ENCODE measurements around the gene CDHR5.

CDHR5 gene

DNA sequence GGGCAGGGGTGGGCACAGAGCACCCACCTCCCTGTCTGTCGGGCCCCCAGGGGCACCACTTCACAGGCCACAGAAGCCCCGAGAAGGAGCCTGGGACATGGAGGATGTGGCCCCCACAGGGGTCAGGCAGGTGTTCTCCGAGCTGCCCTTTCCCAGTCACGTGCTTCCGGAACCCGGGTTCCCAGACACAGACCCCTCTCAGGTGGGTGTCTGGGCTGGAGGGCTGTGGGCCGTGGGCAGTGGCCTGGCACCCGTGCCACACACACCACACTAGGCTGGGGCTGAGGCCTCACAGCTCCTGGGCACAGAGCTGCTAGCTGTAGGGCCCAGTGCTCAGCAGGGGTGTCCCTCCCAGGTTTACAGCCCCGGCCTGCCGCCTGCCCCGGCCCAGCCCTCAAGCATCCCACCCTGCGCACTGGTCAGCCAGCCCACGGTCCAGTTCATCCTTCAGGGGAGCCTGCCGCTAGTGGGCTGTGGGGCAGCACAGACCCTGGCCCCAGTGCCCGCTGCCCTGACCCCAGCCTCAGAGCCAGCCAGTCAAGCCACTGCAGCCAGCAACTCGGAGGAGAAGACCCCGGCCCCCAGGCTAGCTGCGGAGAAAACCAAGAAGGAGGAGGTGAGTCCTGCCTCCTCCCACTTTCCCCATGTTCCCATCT is 14.5 kb downstream of the CDHR5 start:
- no peak for DNase-seq

DNA sequence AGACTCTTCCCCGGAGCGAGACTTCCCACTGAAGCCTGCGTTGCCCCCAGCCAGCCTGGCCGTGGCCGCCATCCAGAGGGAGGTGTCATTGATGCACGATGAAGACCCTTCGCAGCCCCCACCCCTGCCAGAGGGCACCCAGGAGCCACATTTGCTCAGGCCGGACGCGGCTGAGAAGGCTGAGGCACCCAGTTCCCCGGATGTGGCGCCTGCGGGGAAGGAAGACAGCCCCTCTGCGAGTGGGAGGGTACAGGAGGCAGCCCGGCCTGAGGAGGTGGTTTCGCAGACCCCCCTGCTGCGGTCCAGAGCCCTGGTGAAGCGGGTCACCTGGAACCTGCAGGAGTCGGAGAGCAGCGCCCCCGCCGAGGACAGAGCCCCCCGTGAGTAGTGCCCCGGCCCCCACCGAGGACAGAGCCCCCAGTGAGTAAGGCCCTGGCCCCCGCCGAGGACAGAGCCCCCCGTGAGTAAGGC is 15.4 kb downstream of the CDHR5 start:
- no peak for DNase-seq

DNA sequence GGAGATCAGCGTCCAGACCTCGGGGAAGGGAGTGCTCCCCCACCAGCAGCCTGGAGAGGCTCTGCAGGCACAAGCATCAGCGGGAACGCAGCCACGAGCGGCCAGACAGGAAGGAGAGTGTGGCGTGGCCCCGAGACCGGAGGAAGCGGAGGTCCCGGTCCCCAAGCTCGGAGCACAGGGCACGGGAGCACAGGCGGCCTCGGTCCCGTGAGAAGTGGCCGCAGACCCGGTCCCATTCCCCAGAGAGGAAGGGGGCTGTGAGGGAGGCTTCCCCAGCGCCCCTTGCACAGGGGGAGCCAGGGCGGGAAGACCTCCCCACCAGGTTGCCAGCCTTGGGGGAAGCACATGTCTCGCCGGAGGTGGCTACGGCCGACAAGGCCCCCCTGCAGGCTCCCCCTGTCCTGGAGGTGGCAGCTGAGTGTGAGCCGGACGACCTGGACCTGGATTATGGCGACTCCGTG is 15.9 kb downstream of the CDHR5 start:
- DNase-seq, result no peak

DNA sequence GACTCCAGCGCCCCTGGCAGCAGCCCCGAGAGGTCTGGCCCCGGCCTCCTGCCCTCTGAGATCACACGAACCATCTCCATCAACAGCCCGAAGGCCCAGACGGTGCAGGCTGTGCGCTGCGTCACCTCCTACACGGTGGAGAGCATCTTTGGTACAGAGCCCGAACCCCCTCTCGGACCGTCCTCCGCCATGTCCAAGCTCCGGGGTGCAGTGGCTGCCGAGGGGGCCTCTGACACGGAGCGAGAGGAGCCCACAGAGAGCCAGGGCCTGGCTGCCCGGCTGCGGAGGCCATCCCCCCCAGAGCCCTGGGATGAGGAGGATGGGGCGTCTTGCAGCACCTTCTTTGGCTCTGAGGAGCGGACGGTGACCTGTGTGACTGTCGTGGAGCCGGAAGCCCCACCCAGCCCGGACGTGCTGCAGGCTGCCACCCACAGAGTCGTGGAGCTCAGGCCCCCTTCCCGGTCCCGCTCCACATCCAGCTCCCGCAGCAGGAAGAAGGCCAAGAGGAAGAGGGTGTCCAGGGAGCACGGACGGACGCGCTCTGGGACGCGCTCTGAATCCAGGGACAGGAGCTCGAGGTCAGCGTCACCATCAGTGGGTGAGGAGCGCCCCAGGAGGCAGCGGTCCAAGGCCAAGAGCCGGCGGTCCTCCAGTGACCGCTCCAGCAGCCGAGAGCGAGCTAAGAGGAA is 16.6 kb downstream of the CDHR5 start:
- DNase-seq, result no peak

DNA sequence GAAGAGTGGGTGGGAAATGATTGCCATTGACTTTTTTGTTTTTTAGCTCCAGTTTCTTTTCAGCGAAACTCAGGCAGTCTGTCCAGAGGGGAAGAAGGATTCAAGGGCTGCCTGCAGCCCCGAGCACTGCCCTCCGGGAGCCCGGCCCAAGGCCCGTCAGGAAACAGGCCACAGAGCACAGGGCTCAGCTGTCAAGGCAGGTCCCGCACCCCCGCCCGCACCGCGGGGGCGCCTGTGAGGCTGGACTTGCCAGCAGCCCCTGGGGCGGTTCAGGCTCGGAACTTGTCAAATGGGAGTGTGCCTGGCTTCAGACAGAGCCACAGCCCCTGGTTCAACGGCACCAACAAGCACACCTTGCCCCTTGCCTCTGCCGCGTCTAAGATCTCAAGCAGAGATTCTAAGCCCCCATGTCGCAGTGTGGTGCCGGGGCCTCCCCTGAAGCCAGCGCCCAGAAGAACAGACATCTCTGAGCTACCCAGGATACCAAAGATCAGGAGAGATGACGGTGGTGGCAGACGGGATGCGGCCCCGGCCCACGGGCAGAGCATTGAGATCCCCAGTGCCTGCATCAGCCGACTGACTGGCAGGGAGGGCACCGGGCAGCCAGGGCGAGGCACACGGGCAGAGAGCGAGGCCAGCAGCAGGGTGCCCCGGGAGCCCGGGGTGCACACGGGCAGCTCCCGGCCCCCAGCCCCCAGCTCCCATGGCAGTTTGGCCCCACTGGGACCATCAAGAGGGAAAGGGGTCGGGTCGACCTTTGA is 17.6 kb downstream of the CDHR5 start:
- DNase-seq, result no peak

DNA sequence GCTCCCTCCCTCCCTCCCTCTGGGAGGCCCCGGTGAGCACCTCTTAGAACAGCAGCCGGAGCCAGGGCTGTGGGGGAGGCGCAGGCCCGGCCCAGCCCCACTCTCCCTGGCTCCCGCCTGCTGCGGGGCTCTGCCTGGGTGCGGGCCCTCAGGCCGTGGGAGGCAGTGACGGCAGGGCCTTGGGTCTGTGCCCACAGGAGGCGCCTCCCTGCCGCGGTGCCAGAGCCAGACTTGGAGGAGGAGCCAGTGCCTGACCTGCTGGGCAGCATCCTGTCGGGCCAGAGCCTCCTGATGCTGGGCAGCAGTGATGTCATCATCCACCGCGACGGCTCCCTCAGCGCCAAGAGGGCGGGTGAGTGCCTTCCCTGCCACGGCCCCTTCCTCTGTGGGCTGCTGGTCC is 18.5 kb downstream of the CDHR5 start:
- peak in 8 of 14 donors; percentile 8 to 90 (median 31) for DNase-seq

DNA sequence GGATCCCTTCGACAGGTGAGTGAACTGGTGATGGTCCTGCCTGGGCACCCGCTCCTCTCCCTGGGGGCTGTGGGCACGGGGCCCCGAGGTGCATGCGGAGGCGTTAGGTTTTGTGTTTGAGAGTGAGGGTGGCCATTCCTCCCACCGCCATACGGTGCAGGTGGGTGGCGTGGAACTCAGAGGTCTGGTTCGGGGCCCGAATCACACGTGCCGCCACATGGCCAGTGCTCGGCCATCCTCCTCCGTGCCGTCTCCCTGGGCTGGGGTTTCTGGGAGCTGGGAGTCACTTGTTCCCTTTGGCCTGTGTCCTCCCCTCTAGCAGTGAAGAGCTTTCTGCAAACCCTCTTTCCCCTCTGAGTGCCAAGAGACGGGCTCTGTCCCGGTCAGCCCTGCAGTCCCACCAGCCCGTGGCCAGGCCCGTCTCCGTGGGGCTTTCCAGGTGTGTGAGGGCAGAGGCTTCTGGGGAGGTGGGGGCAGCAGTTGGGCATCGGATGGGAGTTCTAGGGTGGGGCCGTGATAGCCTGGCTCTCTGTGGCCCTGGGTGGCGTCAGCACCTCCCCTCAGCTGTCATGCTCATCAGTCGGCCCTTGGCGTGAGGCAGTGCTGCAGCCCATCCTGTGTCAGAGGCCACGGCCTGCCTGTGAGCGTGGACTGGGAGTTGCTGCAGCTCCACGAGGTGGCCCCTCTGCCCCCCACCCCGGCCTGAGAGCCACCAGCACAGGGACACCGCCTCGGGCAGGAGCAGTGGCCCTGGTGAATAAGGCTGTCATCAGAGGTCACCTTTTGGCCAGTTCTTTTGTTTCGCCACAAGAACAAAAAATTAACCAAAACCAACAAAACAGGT is 19.2 kb downstream of the CDHR5 start:
- DNase-seq, result no peak

DNA sequence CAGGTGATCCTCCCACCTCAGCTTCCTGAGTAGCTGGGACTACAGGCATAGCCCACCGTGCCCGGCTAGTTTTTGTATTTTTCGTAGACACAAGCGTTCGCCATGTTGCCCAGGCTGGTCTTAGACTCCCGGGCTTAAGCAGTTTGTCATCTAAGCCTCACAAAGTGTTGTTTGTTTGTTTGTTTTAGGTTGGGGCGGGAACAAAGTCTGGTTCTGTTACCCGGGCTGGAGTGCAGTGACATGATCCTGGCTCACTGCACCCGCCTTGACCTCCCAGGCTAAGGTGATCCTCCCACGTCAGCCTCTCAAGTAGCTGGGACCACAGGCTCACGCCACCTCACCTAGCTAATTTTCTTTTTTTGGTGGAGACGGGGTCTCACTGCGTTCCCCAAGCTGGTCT is 21.6 kb downstream of the CDHR5 start:
- no peak for DNase-seq

DNA sequence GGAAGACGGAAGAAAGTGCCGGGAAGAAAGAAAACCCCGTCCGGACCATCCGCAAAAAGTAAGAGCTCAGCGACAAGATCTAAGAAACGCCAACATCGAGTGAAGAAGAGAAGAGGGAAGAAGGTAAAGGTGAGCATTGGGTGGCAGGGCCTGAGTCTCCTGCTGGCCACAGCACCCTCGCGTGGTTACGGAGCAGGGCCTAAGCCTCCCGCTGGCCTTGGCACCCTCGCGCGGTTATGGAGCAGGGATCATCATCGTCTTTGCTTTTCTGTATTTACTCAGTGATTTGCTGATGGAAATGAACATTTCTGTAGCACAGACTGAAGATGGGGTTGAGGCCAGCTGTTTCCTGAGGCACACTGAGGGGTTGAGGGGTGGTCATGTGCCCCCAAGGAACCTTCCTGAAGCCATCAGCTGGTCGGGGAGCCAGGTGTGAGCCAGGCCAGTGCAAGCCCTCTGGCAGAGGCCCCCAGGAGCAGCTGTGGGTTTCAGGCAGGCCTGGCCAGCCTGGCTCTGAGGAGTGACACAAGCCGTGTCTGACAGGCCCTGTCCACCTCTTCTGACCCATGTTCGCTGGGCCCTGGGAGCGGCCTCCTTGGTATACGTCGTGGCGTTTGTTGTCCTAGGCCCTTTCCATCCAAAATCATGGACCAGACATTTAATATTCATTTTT is 23.0 kb downstream of the CDHR5 start:
- no peak for DNase-seq

DNA sequence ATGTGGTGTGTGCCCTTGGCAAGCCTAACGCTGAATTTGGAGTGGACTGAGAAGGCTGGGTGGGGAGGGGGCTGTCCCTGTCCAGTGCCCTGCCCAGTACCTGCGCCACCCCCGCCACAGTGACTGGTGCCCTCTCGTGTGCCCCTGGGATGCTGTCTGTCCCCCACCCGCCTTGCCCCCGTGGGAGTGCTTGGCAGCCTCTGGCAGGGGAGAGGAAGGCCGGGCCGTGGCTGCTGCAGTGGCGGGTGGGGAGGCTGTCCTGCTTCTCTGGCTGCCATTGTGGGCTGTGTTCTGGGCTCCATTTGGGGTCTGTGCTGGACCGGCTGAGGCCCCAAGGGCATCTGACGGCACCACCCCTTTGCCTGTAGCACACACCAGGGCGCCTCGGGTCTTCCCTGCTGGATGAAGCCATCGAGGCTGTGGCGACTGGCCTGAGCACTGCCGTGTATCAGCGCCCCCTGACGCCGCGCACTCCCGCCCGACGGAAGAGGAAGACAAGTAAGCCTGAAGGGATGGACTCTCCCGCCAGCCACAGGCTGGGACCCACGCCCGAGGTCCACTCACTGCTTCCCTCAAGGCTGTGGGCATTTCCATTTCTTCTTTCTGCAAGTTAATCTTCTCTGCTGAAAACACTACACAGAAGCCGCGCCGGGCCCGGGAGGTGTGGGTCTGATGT is 26.6 kb downstream of the CDHR5 start:
- no peak for DNase-seq

DNA sequence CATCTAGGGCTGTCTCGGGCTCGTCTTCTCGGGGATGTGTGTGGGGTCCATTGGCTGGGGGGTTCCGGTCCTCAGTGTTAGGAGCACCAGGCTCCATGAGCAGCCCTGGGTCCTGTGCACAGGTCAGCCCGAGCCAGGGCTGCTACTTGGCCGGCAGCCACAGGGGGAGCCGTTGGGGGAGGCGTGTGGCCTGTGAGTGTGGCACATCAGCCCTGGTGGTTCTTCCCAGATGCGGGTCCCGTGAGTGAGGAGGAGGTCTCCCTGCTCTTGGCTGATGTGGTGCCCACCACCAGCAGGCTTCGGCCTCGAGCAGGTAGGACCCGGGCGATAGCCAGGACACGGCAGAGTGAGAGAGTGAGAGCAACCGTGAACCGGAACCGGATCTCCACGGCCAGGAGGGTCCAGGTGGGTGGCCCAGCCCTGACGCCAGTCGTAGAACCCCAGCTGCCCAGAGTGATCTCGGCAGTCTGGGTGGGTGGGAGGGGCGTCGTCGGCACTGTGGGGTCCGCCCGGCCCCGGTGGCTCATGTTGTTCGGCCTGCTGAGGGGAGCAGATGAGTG is 27.5 kb downstream of the CDHR5 start:
- no peak for DNase-seq

DNA sequence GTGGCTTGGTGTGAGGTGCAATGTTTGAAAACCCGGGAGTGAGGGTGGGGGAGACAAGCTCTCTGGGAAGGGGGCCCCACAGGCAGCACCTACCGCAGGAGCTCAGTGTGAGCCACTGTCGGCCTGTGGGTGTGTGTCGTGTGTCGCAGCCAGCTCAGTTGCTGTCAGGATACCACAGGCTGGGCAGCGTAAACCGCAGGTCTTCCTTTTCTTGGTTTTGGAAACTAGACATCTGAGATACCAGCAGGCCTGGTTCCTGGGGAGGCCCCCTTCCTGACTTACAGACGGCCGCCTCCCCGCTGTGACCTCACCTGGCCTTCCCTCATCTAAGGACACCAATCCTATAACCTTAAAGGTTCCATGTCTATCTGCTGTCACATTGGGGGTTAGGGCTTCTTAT is 28.4 kb downstream of the CDHR5 start:
- no peak for DNase-seq

DNA sequence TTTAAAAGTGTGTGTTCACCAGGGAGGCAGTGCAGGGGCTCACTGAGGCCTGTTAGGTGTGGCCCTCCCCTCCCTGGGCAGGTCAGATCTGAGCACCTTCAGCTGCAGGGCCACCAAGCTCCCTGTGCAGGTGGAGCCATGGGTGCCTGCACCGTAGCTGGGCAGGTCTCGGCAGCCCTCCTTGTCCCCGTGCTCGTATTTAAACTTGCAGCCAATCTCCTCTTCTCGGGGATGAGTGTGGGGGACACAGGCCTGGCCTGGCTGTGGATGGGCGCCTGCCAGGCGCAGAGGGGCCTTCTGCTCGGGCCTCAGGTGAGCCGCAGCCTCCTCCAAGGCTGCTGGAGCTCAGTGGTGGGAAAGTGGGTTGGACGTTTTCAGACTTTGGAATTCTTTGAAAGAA is 29.4 kb downstream of the CDHR5 start:
- no peak for DNase-seq

DNA sequence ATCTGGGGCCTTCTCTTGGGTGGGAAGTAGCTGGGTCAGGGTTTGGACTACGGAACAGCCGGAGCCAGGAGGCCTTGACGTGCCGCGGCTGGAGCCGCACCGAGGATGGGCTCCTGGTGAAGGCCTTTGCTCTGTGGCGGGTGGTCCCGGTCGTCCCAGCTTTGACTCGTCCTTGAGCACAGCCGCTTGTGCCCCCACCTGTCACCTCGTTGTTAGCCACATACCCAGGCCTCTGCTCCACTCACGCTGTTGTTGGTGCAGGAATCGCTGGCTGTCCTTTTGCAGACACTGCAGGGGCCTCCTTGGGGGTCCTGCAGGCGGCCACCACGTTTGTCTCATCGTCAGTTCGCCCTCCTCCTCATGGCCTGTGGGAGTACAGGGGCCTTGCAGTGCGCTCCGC is 31.4 kb downstream of the CDHR5 start:
- no peak for DNase-seq

DNA sequence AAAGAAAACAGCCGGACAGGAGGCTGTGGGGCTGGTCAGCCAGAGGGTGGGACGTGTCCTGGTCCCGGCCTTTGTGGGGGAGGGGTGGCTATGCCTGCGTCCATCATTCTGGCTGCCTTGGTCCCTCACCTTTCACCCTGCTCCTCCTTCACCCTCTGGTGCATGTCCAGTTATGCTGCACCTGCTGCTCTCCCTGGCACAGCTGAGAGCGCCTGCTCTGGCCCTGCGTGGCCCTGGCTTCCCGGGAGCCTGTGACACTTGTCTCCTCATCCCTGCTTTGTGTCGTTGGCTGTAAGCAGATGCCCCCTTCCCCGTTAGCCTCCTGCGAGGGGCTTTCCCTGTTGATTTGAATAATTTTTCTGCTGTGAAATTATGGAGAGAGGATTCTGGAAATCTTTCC is 31.8 kb downstream of the CDHR5 start:
- no peak for DNase-seq

DNA sequence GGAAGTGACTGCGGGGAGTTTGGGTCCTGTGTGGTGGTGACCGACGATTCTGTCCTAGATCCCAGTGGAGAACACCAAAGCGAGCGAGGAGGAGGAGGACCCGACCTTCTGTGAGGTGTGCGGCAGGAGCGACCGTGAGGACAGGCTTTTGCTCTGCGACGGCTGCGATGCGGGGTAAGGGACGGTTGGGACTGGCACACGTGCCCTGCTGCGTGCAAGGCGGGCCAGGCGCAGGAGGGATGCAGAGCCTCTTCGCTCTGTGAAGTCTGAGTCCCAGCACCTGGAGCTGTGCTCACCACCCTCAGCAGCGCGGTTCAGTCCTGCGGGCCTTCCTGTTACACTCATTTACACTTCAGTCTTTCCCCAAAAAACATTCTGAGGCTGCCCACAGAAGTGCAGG is 32.3 kb downstream of the CDHR5 start:
- no peak for DNase-seq

DNA sequence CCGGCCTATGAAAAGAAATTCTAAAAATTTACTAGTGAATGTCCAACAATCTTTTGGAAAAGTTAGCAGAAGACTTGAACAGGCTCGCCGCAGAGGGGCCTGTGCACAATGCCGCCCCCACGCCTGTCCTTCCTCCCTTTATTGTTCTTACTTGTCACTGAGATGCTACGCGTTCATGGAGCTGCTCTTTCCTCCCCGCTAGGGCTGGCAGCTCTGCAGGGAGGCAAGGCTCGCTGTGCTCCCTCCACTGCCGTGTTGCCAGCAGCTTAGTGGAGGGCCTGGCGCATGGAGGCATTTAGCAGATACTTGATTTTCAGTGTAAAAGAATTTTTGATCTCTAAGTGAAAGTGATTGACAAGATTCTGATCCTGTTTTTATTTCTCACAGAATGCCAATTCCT is 33.8 kb downstream of the CDHR5 start:
- peak in 1 of 14 donors; percentile 37 for DNase-seq

DNA sequence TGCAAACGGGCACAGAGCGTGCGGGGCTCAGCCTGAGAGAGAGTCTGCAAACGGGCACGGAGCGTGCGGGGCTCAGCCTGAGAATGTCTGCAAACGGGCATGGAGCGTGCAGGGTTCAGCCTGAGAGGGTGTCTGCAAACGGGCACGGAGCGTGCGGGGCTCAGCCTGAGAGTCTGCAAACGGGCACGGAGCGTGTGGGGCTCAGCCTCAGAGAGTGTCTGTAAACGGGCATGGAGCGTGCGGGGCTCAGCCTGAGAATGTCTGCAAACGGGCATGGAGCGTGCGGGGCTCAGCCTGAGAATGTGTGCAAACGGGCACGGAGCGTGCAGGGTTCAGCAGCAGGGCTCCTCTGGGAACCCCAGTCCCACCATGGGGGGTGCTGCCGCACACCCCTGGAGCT is 35.0 kb downstream of the CDHR5 start:
- no peak for DNase-seq

DNA sequence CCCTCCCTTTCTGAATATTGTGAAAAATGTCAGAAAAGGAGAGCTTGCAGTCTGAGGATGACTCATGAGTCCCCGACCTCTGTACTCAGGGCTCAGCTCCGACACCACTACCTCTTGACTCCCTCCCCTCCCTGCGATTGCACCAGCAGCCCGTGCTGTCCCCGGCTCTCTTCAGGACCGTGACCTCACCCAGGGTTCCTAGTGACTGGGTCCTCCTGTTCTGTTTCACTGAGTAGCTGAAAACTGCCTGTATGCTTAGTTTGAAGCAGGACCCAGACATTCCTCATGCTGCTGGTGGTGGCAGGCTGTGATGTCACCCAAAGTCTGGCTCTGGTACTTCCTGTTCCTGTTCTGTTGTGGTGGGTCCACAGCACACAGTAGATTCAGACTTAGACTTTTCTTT is 36.8 kb downstream of the CDHR5 start:
- DNase-seq, result peak in 2 of 14 donors; percentile 29 to 40

DNA sequence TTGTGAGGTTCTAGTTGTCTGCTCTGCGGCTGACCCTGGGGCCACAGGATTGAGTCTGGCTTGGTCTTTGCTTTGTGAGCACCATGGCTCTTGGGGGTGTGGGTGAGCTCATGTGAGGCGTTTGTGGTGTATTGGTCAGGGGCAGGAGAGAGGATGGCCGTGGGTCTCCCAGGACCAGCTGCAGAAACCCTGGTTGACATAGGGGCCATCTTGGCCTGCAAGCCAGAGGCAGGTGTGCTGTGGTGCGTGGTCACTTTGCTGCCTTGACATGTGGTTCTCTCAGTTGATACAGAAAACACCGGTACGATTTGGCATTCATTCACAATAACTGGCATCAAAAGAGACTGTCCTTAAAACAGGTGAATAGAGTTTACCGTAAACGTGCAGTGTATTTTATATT is 37.2 kb downstream of the CDHR5 start:
- DNase-seq, result no peak
